ENCODE measurements around the gene BUB1. TPM values are rescaled to one million over a fixed set of nuclear protein-coding genes. Genes with fewer than 3 reads are reported as not detected.

The BUB1 gene
- total RNA-seq, 1 donor from 2014 or later = 12.5 TPM

- TF ChIP-seq CTCF (IDR thresholded peaks at IDR 0.05; ENCODE audit: unreplicated experiment) = no peak
- Mint-ChIP-seq H3K27me3 (ENCODE audit: unreplicated experiment) (no peaks in the 10 kb centered on the region), H3K4me3 (ENCODE audit: unreplicated experiment) (no peak overlapping the region), H3K4me1 (ENCODE audit: unreplicated experiment) (no peaks in the 10 kb centered on the region), H3K9me3 (ENCODE audit: unreplicated experiment) (no peaks in the 10 kb centered on the region), H3K27ac (ENCODE audit: unreplicated experiment) (no peak overlapping the region), H3K36me3 (ENCODE audit: low read depth, unreplicated experiment) (no peaks in the 10 kb centered on the region)
- no peak for DNase-seq (ENCODE audit: low spot score)
Observed at GRCh38 chr2:110657724-110658305, 20.0 kb downstream of the BUB1 start.

- no peak for DNase-seq (ENCODE audit: low spot score)
- no peak overlapping the region for H3K27ac Mint-ChIP-seq (ENCODE audit: unreplicated experiment)
- no peak overlapping the region for H3K4me3 Mint-ChIP-seq (ENCODE audit: unreplicated experiment)
- H3K4me1 Mint-ChIP-seq (ENCODE audit: unreplicated experiment) = no peaks in the 10 kb centered on the region
- H3K36me3 Mint-ChIP-seq (ENCODE audit: low read depth, unreplicated experiment) = no peaks in the 10 kb centered on the region
- no peaks in the 10 kb centered on the region for H3K9me3 Mint-ChIP-seq (ENCODE audit: unreplicated experiment)
- no peaks in the 10 kb centered on the region for H3K27me3 Mint-ChIP-seq (ENCODE audit: unreplicated experiment)
- TF ChIP-seq CTCF (IDR thresholded peaks at IDR 0.05; ENCODE audit: unreplicated experiment) = no peak
Observed at GRCh38 chr2:110655701-110656100, 22.2 kb downstream of the BUB1 start.

- Mint-ChIP-seq H3K9me3 (ENCODE audit: unreplicated experiment) (no peaks in the 10 kb centered on the region), H3K4me1 (ENCODE audit: unreplicated experiment) (no peaks in the 10 kb centered on the region), H3K4me3 (ENCODE audit: unreplicated experiment) (no peak overlapping the region), H3K27ac (ENCODE audit: unreplicated experiment) (no peak overlapping the region), H3K36me3 (ENCODE audit: low read depth, unreplicated experiment) (no peaks in the 10 kb centered on the region), H3K27me3 (ENCODE audit: unreplicated experiment) (no peaks in the 10 kb centered on the region)
- DNase-seq (ENCODE audit: low spot score) = no peak
- TF ChIP-seq CTCF (IDR thresholded peaks at IDR 0.05; ENCODE audit: unreplicated experiment) = no peak
Observed at GRCh38 chr2:110653861-110654260, 24.0 kb downstream of the BUB1 start.

DNA sequence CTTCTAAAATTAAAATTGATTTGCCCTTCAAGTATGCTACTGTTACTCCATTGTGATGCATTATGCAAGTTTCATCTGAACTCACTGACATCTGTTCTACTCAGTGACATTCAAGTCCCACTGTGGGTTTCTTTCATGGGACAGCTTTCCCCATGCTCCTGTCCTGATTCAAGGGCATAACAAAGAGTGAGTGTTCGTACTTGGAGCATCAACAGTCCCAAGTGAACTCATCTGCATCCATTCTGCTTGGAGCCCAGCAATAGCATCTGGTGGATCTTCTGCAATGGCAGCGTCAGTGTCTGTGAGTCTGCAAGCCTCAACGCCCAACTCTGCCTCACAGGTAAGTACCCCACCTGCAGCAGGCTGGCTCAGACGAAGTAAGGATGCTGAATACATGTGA is 27.5 kb downstream of the BUB1 start:
- Mint-ChIP-seq H3K9me3 (ENCODE audit: unreplicated experiment) (no peaks in the 10 kb centered on the region), H3K36me3 (ENCODE audit: low read depth, unreplicated experiment) (no peaks in the 10 kb centered on the region)

More for the DNA sequence above, 27.5 kb downstream of the BUB1 start:
- Mint-ChIP-seq H3K4me3 (ENCODE audit: unreplicated experiment) (no peak overlapping the region), H3K27ac (ENCODE audit: unreplicated experiment) (no peak overlapping the region), H3K4me1 (ENCODE audit: unreplicated experiment) (no peaks in the 10 kb centered on the region), H3K27me3 (ENCODE audit: unreplicated experiment) (no peaks in the 10 kb centered on the region)
- no peak for TF ChIP-seq CTCF (IDR thresholded peaks at IDR 0.05; ENCODE audit: unreplicated experiment)
- DNase-seq (ENCODE audit: low spot score) = no peak
